ENCODE data around the gene DCST2.

The DCST2 gene

GRCh38 chr1:154973344-154974101 lies 60.1 kb downstream of the DCST2 start:
- DNase-seq: peak; percentile 95

DNA sequence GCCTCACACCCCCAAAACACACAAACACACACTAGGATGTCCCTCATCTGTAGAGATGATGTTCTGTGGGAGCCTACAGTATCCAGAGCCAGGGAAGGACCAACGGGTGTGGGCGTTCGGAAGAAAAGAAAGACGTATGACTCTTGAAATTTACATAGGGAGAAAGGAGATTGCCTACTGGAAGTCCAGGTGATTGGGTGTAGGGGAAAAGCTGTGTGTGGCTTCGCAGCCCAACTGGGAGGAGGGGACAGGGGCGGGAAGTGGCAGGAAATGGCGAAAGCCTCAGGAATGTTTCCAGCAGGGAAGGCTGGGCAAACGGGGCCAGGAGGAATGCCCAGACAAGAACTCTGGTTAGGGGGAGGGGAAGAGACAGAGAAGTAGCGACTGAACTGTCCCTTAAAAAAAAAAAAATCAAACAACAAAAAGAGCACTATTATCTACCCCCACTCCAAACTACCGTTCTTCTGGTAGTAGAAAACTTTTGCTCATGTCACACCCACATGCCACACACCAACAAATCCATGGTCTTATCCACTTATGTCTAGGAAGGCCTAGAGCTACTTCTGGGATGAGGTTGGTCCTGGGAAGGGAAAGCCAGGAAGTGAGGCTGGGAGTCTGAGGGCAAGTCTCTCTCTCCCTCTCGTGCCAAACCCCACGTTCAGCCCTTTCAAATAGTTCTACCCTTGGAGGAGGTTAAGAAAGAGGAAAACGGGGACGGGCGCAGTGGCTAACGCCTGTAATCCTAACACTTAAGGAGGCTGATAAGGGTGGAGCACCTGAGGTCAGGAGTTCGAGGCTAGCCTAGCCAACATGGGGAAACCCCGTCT lies 60.9 kb downstream of the DCST2 start:
- DNase-seq: no peak

GRCh38 chr1:154972213-154972516 lies 61.4 kb downstream of the DCST2 start:
- DNase-seq: no peak

DNA sequence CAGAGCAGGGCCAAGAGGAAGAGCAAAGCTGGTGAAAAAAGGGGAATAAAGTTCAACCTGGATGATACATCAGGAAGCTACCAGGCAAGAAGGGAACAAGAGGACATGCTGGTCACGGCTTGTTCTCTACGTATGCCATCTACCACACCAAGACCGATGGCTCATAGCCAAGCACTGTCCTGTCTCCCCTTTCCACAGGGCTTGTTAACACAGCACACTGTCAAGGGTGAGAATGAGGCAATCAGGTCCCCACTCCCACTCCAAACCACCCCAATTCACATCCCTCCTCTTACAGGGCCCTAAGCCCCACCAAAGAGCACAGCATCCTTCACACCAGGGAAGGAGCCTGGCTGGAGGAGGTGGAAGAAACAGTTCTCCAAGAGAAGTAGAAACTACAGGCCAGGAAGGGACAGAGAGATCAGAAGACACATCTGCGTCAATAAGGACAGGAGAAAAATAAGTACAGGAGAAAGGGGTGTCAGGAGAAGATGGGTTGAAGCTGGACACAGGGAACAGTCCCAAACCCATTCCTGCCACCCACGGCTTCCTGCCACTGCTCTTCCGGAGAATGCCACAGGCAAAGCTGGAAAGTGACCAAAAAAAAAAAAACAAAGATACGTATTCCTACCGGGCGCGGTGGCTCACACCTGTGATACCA lies 62.1 kb downstream of the DCST2 start:
- no peak for DNase-seq

DNA sequence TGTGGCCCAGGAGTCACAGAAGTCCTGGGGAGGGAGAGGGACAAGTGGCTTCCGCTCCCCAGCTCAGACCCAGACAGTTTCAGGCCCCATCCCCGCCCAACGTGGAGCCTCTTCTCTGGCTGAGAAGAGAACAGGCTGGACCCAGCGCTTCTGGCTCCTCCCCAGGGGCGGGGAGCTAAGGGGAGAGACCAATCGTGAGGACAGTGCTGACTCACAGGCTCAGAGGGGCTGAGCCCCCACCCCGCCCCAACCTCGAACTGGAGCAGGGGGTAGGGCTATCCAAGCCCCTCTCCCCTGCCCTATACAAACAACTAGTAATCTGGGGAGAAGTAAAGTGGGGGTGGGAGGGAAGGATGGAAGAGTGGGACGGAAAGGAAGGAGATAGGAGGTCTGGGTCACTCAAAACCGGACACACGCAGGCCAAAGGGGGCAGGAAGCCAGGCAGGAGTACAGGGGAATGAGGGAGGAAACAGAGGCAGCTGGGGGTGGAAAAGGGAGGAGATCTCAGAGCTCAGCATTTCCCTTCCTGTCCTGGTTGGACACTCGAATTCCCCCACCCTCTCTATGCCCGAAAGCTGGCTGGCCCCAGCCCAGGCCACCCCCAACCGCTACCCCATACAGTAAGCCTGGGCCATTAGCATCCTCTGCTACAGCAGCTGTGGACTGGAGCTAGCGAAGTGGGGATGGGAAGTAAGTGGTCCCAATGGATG lies 62.8 kb downstream of the DCST2 start, which contains the start of gene SHC1:
Gene SHC1 (minus strand): TSS at position 117 of the 710 bp plus-strand sequence. CDS start 221 bp downstream, outside the sequence.
- DNase-seq: peak; percentile 63

- no peak for DNase-seq
Observed at GRCh38 chr1:154969860-154970452, 63.6 kb downstream of the DCST2 start.

- no peak for DNase-seq
Observed at GRCh38 chr1:154969246-154969645, 64.3 kb downstream of the DCST2 start.

DNA sequence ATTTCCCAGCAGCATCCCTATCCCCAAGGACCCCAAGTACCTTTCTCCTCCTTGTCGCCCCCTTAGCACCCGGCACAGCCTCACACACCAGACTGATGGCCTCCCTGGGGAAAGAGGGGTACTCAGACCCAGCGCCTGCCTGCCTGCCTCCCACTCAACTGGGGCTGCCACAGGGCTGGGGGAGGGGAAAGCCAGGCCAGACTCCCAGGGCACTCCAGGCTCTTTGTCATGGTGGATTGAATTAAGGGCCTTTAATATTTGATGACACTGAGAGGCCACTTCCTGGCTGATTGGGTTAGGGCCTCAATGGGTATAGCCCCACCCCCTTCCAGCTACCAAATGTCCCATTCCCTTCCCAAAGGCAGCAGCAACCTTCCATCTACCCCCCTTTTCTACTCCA lies 64.8 kb downstream of the DCST2 start:
- no peak for DNase-seq

All from NCI-H1048 (cell line).